H9 (cell line): ENCODE data around the gene PNKP. TPM values are rescaled to one million over a fixed set of nuclear protein-coding genes. Genes with fewer than 3 reads are reported as not detected.

Source experiments
- DNase-seq: peaks from one replicate; pipeline ENCODE4 v3.0.0-alpha.2; 2017
- H2AFZ ChIP-seq: one replicate; pipeline ENCODE4 v1.6.1; 2013; ENCODE audit warnings: mild to moderate bottlenecking, low read length, control low read depth, moderate library complexity
- H2AK5ac ChIP-seq: 2 replicates; pipeline ENCODE4 v1.6.1; 2013; ENCODE audit warnings: low read length, control low read depth, mixed read lengths; ENCODE audit not compliant: insufficient read length
- H2BK120ac ChIP-seq: one replicate; pipeline ENCODE4 v1.6.1; 2013; ENCODE audit warnings: low read depth, mild to moderate bottlenecking, low read length, control low read depth, inconsistent platforms; ENCODE audit not compliant: poor library complexity, severe bottlenecking
- H2BK12ac ChIP-seq: 2 replicates; pipeline ENCODE4 v1.6.1; 2013; ENCODE audit warnings: low read length, control low read depth, mixed read lengths, low read depth; ENCODE audit not compliant: insufficient read length
- H2BK15ac ChIP-seq: 2 replicates; pipeline ENCODE4 v1.6.1; 2013; ENCODE audit warnings: low read depth, low read length, control low read depth
- H2BK20ac ChIP-seq: one replicate; pipeline ENCODE4 v1.6.1; 2013; ENCODE audit warnings: low read depth, mild to moderate bottlenecking, low read length, control low read depth, inconsistent platforms; ENCODE audit not compliant: poor library complexity, severe bottlenecking
- H2BK5ac ChIP-seq: 2 replicates; pipeline ENCODE4 v1.6.1; 2013; ENCODE audit warnings: low read length, control low read depth, mixed read lengths; ENCODE audit not compliant: insufficient read length
- H3K14ac ChIP-seq: 2 replicates; pipeline ENCODE4 v1.6.1; 2013; ENCODE audit warnings: low read length, control low read depth; ENCODE audit not compliant: insufficient read depth
- H3K18ac ChIP-seq: 2 replicates; pipeline ENCODE4 v1.6.1; 2013; ENCODE audit warnings: low read depth, mild to moderate bottlenecking, mixed read lengths, low read length, control low read depth; ENCODE audit not compliant: insufficient read length
- H3K23ac ChIP-seq: 2 replicates; pipeline ENCODE4 v1.6.1; 2013; ENCODE audit warnings: low read length, control low read depth, mixed read lengths, low read depth; ENCODE audit not compliant: insufficient read length
- H3K23me2 ChIP-seq: 2 replicates; pipeline ENCODE4 v1.6.1; 2013; ENCODE audit warnings: low read depth, mild to moderate bottlenecking, mixed read lengths, low read length, control low read depth; ENCODE audit not compliant: insufficient read length, poor library complexity, severe bottlenecking
- H3K27ac ChIP-seq: 2 replicates; pipeline ENCODE4 v1.5.1; 2013; ENCODE audit warnings: low read length, control low read depth, mixed read lengths, low read depth; ENCODE audit not compliant: insufficient read length
- H3K27me3 ChIP-seq: 2 replicates; pipeline ENCODE4 v1.6.1; 2013; ENCODE audit warnings: low read length, control low read depth, inconsistent platforms; ENCODE audit not compliant: insufficient read depth
- H3K4ac ChIP-seq: 2 replicates; pipeline ENCODE4 v1.6.1; 2013; ENCODE audit warnings: low read depth, mild to moderate bottlenecking, control low read depth, inconsistent platforms, low read length, moderate library complexity
- H3K4me1 ChIP-seq: 2 replicates; pipeline ENCODE4 v1.6.1; 2013; ENCODE audit warnings: low read length, control low read depth, inconsistent platforms; ENCODE audit not compliant: insufficient read depth
- H3K4me2 ChIP-seq: 2 replicates; pipeline ENCODE4 v1.6.1; 2013; ENCODE audit warnings: low read length, control low read depth, mixed read lengths; ENCODE audit not compliant: insufficient read length, insufficient read depth
- H3K56ac ChIP-seq: 2 replicates; pipeline ENCODE4 v1.6.1; 2013; ENCODE audit warnings: low read depth, mild to moderate bottlenecking, mixed read lengths, low read length, control low read depth; ENCODE audit not compliant: insufficient read length
- H3K79me1 ChIP-seq: 2 replicates; pipeline ENCODE4 v1.6.1; 2013; ENCODE audit warnings: low read depth, mild to moderate bottlenecking, moderate library complexity, low read length, control low read depth, inconsistent platforms; ENCODE audit not compliant: insufficient read depth, poor library complexity, severe bottlenecking
- H3K79me2 ChIP-seq: 2 replicates; pipeline ENCODE4 v1.6.1; 2013; ENCODE audit warnings: low read length, control low read depth, inconsistent platforms; ENCODE audit not compliant: insufficient read depth
- H3K9ac ChIP-seq: 2 replicates; pipeline ENCODE4 v1.6.1; 2013; ENCODE audit warnings: low read length, control low read depth, mixed read lengths; ENCODE audit not compliant: insufficient read length; ENCODE audit errors: extremely low read depth
- H3K9me3 ChIP-seq: one replicate; pipeline ENCODE4 v1.6.1; 2013; ENCODE audit warnings: low read depth, low read length, inconsistent platforms; ENCODE audit not compliant: control insufficient read depth
- H3T11ph ChIP-seq: one replicate; pipeline ENCODE4 v1.6.1; 2013; ENCODE audit warnings: mild to moderate bottlenecking, low read length, control low read depth, inconsistent platforms
- H4K20me1 ChIP-seq: one replicate; pipeline ENCODE4 v1.6.1; 2013; ENCODE audit not compliant: control insufficient read depth, insufficient read length, insufficient read depth
- H4K5ac ChIP-seq: 2 replicates; pipeline ENCODE4 v1.6.1; 2013; ENCODE audit warnings: low read depth, mild to moderate bottlenecking, mixed read lengths, low read length, control low read depth; ENCODE audit not compliant: insufficient read length
- H4K8ac ChIP-seq: replicated peaks from 2 replicates; pipeline ENCODE4 v1.6.1; 2013; ENCODE audit warnings: low read length, control low read depth, mixed read lengths, low read depth; ENCODE audit not compliant: insufficient read length
- H4K91ac ChIP-seq: 2 replicates; pipeline ENCODE4 v1.6.1; 2013; ENCODE audit warnings: low read depth, mild to moderate bottlenecking, moderate library complexity, mixed read lengths, low read length, control low read depth; ENCODE audit not compliant: insufficient read length
- H3K27ac Mint-ChIP-seq, 3 experiments: 2 replicates in 2 of 3; 3 replicates in 1 of 3; pipeline ENCODE4 v1.8.0; 2020 to 2021; ENCODE audit warnings: mixed read lengths in 3 of 3, mild to moderate bottlenecking in 1 of 3, moderate library complexity in 1 of 3
- H3K27me3 Mint-ChIP-seq: 2 replicates; pipeline ENCODE4 v1.8.0; 2021; ENCODE audit warnings: low read depth, mild to moderate bottlenecking, moderate library complexity, mixed read lengths
- H3K36me3 Mint-ChIP-seq, 3 experiments: 2 replicates in 2 of 3; 3 replicates in 1 of 3; pipeline ENCODE4 v1.8.0; 2020 to 2021; ENCODE audit warnings: low read depth in 3 of 3, mixed read lengths in 3 of 3; ENCODE audit not compliant: insufficient read depth in 1 of 3
- H3K4me1 Mint-ChIP-seq, 2 experiments: 2 replicates each; pipeline ENCODE4 v1.8.0; 2020; ENCODE audit warnings: mixed read lengths in 2 of 2
- H3K4me3 Mint-ChIP-seq, 2 experiments: 2 replicates in 1 of 2; 3 replicates in 1 of 2; pipeline ENCODE4 v1.8.0; 2020 to 2021; ENCODE audit warnings: mild to moderate bottlenecking in 2 of 2, mixed read lengths in 2 of 2, moderate library complexity in 1 of 2
- H3K9me3 Mint-ChIP-seq, 2 experiments: 2 replicates in 1 of 2; 3 replicates in 1 of 2; pipeline ENCODE4 v1.8.0; 2020; ENCODE audit warnings: mild to moderate bottlenecking in 2 of 2, mixed read lengths in 2 of 2, moderate library complexity in 1 of 2
- WGBS: extraction: QIAGEN DNeasy Blood & Tissue Kit; methylation state at CpG from one replicate; pipeline ENCODE4 v1.1.7; 2013; ENCODE audit warnings: missing lambda C conversion rate, low lambda C conversion rate, mixed read lengths; ENCODE audit not compliant: insufficient read length; ENCODE audit errors: extremely low coverage; 5-methylcytosine and 5-hydroxymethylcytosine counted together
- total RNA-seq: library from RNA; stranded (reverse); gene quantifications from 2 replicates; pipeline ENCODE4 v1.2.1, GENCODE V29; 2021
- TF ChIP-seq, protein P1 (sequence below): fragments of 200-600 bp; sonication (generic); conservative IDR thresholded peaks from 3 replicates; pipeline ENCODE4 v1.8.0; 2021; ENCODE audit warnings: antibody characterized with exemption, mild to moderate bottlenecking

The PNKP gene
- total RNA-seq, 1 experiment from 2014 or later: 157 TPM

DNA sequence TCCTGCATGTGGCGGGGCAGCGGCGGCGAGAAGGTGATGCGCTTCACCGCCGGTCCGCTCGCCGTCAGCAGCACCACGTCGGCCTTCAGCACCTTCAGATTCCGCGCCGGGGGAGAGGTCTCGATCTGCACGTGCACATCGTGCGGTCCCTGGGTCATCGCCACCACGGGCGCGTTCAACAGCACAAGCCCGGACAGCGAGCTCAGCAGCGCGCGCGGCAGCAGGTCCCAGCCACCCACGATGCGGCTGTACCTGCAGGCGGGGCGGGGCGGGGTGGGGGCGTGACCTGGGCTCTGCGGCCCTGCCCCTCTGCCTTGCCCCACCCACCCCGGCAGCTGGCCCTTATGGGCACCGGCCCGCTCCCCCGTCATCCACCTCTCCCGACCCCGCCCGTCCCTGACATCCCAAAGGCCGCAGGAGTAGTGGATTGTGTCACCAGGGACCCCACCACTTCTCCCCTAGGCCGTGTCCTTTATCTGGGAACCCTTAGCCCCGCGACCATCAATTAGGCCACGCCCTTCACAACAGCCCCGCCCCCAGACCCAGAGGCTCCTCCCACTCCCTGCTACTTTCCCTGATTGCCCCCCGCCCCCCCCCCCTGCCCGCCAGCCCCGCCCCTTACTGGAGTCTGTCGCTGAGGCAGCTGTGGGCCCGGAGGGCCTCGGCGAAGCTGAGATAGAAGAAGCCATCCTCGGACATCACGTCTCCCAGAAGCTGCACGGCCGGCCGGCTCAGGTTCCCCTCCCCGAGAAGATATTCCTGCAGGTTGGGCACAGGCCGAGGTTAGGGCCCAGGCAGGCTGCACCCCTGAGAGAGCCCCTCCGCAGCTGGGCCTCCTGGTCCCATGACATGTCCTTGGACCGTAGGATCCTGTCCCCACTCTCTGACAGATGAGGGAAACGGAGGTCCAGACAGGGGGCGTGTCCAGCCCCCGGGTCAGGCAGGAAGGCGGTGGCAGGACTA lies 23.3 kb upstream of the PNKP start:
- no peak overlapping the region for H2AFZ ChIP-seq
- H3K79me1 ChIP-seq: no peaks in the 10 kb centered on the region
- H3K27ac ChIP-seq: no peak overlapping the region

More for the DNA sequence above, 23.3 kb upstream of the PNKP start:
- H3K9me3 ChIP-seq: no peaks in the 10 kb centered on the region
- no CpG with 5 or more reads among the region's 69 CpGs for WGBS
- H3K27me3 Mint-ChIP-seq: peaks cover 42% of the 10 kb centered on the region
- H3K23ac ChIP-seq: no peak overlapping the region
- no peaks in the 10 kb centered on the region; the same call in 1 of the 2 replicates for H3K27me3 ChIP-seq
- H2BK20ac ChIP-seq: no peak overlapping the region
- no peak overlapping the region for H2AK5ac ChIP-seq
- H3K4me1 Mint-ChIP-seq: peaks cover 3 to 21% of the 10 kb centered on the region in 2 experiments; a peak in 3 of 4 replicates
- no peaks in the 10 kb centered on the region for H3K4me1 ChIP-seq
- TF ChIP-seq, protein P1, sequence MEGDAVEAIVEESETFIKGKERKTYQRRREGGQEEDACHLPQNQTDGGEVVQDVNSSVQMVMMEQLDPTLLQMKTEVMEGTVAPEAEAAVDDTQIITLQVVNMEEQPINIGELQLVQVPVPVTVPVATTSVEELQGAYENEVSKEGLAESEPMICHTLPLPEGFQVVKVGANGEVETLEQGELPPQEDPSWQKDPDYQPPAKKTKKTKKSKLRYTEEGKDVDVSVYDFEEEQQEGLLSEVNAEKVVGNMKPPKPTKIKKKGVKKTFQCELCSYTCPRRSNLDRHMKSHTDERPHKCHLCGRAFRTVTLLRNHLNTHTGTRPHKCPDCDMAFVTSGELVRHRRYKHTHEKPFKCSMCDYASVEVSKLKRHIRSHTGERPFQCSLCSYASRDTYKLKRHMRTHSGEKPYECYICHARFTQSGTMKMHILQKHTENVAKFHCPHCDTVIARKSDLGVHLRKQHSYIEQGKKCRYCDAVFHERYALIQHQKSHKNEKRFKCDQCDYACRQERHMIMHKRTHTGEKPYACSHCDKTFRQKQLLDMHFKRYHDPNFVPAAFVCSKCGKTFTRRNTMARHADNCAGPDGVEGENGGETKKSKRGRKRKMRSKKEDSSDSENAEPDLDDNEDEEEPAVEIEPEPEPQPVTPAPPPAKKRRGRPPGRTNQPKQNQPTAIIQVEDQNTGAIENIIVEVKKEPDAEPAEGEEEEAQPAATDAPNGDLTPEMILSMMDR: peak; percentile 40; the same call in 2 of the 3 replicates
- no peak overlapping the region for H3K56ac ChIP-seq
- peak overlapping the region; percentile 54 to 81 for H3K4me3 Mint-ChIP-seq
- H3K4ac ChIP-seq: no peak overlapping the region
- H3K18ac ChIP-seq: peak overlapping the region; percentile 22
- no peaks in the 10 kb centered on the region for H3K79me2 ChIP-seq
- H3K36me3 Mint-ChIP-seq: peaks cover 14 to 19% (median 16%) of the 10 kb centered on the region in 3 experiments
- H3K4me2 ChIP-seq: peak overlapping the region; percentile 28
- peak overlapping the region; percentile 85 to 97 (median 96); a peak in 6 of 7 replicates for H3K27ac Mint-ChIP-seq
- no peak overlapping the region for H2BK15ac ChIP-seq
- H4K5ac ChIP-seq: no peak overlapping the region
- peak; percentile 88 for DNase-seq
- H3K9me3 Mint-ChIP-seq: peaks cover 0 to 11% of the 10 kb centered on the region in 2 experiments; a peak in 1 of 5 replicates
- no peak overlapping the region for H2BK5ac ChIP-seq
- H4K8ac ChIP-seq: no peak overlapping the region
- H2BK12ac ChIP-seq: no peak overlapping the region
- no peak overlapping the region for H2BK120ac ChIP-seq
- peaks cover 5% of the 10 kb centered on the region for H4K20me1 ChIP-seq
- no peak overlapping the region for H3K9ac ChIP-seq
- H3T11ph ChIP-seq: no peak overlapping the region
- peaks cover 3% of the 10 kb centered on the region for H3K23me2 ChIP-seq
- no peak overlapping the region for H4K91ac ChIP-seq
- H3K14ac ChIP-seq: 0 out of 2 replicates have a peak overlapping the region, but pooled peaks have one; percentile 68
